GM12872 (cell line): ENCODE results near the gene UVRAG.

ENCODE experiments used
- TF ChIP-seq, protein P1 (sequence below): IDR thresholded peaks from 3 replicates; pipeline ENCODE4 v1.5.1; 2011; ENCODE audit warnings: low read depth, mild to moderate bottlenecking, low read length, moderate library complexity; ENCODE audit not compliant: insufficient read depth

Gene UVRAG

DNA sequence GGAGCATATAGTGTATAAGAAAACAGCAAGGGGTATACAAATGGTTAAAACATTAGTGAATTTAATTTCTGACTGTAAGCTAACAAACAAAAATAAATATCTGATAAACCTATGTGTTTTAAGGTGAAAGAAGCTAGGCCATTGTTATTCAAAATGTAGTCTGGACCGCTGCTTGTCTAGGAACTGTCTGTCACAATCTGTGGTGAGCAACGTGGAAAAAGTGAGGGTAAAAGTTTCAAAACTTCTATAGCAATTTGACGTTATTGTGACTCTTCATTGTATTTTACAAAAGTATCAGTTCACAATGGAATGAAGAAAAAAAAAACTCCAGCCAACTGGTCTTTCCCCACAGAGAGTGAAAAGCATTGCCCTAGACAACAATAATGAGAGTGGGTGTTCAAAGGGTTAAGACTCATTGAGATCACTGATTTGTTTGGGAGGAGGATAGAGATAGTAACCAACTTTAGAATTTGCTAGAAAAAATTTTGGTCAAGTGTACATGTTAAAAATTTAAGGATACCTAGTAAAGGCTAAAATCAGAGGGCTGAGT, 79.1 kb downstream of the UVRAG start:
- TF ChIP-seq, protein P1, sequence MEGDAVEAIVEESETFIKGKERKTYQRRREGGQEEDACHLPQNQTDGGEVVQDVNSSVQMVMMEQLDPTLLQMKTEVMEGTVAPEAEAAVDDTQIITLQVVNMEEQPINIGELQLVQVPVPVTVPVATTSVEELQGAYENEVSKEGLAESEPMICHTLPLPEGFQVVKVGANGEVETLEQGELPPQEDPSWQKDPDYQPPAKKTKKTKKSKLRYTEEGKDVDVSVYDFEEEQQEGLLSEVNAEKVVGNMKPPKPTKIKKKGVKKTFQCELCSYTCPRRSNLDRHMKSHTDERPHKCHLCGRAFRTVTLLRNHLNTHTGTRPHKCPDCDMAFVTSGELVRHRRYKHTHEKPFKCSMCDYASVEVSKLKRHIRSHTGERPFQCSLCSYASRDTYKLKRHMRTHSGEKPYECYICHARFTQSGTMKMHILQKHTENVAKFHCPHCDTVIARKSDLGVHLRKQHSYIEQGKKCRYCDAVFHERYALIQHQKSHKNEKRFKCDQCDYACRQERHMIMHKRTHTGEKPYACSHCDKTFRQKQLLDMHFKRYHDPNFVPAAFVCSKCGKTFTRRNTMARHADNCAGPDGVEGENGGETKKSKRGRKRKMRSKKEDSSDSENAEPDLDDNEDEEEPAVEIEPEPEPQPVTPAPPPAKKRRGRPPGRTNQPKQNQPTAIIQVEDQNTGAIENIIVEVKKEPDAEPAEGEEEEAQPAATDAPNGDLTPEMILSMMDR: no peak

DNA sequence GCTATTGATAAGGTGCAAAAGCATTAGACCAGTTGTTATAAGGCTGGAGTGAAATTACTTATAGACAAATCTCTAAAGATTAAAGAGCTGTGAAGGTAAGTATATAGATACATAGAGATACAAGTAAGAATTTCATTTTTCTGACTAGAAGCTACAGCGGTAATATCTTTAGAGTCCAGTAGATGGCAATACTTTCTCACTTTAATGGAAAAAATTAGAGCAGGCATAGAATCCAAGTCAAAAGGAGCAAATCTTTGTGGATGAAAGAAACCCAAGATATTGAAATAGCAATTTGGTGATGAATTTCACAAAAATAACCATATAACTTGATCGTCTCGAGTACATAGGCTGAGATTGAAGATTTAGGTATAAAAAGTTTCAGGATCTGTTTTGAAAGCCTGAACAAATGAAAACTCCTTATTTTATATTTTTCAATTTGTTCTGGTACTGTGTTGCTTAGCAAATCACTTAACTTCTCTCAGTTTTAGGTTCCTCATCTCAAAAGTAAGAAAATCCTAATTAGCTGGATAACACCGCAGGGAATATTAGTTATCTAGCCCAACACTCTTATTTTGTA, 81.9 kb downstream of the UVRAG start:
- TF ChIP-seq, protein P1: peak; percentile 43; the same call in 2 of the 3 replicates

DNA sequence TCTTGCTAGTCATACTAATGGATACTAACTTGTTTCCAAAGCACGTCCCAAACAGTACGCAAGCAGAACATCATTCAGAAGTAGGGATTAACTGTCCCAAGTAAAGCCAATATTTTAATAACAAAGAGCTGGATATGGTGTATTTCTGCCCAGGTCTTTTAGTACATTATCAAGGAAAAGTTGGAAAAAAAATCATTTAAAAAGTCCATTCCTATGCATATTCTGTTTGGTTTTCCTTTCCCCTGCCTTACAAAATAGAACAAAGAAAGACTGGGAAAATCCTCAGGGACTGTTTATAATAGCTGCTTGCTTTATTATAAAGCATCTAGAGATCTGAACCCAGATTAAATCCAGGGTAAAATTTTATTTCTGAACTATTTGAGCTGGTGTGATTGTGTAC, 83.9 kb downstream of the UVRAG start:
- TF ChIP-seq, protein P1: no peak

DNA sequence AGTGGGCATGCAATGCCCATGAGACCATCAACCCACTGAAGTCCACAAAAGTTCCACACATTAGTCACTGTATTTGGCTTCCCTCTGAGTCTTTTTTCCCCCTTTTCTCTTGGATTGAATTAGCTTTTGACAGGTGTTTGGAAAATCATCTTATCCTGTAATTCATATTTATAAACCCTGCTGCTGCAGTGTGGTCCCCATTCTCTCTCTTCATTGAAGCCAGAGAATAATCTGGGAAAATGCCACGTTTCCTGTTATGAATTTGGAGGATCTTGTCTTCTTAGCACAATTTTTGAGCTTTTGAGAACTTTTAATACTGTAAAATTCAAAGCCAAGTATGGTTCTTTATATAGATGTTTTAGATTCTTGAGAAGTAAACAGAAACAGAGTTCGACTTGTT, 84.8 kb downstream of the UVRAG start:
- TF ChIP-seq, protein P1: no peak

DNA sequence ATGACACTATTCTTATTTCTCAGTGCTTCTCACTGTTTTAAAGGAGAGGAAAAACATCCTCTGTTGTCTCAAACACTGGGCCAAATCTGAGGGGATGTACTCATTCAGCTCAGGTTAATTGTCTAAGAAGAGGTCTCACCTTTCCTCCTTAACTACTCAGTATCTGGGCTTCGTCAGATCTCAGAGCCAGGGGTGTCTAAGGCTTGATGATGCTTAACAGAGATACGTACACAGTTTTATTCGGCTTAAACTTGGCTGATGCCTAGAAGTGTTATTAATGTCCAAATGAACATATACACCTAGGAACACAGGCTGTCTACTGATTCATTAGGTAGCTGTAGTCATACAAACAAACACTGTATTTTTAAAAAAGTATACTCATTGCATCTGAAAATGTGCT, 85.8 kb downstream of the UVRAG start:
- TF ChIP-seq, protein P1: no peak

DNA sequence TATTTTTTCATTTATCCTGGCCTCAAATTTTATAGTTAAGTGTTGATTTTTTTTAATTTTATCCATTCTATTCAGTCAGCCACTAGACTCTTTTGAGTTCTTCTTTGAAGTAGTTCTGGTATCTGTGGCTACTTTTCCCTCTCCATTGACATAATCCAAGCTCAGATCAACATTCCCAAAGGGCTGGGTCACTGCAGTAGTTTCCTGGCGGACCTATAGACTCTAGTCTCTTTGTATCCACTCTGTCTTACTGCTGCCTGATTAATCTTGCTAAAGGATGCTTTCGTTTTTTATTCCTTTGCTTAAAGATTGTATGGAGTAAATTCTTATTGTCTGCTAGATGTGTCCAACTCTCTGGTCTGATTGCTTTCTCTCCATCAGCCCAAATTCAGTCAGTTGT, 87.6 kb downstream of the UVRAG start:
- TF ChIP-seq, protein P1: no peak

DNA sequence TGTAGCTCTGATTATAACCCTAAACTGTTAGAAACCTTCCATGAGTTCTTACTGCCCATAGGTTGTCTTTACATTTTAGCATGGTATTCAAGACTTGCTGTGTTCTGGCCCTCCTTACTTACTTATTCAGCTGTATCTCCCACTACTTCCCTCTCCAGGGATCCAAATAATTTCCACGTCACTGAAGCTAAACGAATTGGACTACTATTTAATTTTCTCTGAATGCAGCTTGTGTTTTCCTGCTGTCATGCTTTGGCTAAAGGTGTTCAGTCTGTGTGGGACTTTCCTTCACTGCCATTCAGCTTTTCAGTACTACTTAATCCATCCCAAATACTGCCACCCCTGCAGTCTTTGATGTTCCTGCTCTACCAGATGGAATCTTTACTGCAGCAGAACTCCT, 88.3 kb downstream of the UVRAG start:
- TF ChIP-seq, protein P1: no peak

DNA sequence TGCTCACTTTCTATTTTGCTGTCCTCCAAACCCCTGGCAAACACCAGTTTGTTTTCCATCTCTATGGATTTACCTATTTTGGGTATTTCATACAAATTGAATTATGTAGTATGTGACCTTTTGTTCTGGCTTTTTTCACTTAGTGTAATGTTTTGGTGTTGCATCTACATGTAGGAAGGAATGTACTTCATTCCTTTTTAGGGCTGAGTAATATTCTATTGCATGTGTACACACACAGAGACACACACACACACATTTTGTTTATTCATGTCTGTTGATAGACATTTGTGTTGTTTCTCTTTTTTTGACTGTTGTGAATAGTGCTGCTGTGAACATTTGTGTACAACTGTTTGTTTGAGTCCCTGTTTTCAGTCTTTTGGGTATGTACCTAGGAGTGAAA, 90.4 kb downstream of the UVRAG start:
- TF ChIP-seq, protein P1: no peak
